ENCODE results near the gene BSG.

The BSG gene

DNA sequence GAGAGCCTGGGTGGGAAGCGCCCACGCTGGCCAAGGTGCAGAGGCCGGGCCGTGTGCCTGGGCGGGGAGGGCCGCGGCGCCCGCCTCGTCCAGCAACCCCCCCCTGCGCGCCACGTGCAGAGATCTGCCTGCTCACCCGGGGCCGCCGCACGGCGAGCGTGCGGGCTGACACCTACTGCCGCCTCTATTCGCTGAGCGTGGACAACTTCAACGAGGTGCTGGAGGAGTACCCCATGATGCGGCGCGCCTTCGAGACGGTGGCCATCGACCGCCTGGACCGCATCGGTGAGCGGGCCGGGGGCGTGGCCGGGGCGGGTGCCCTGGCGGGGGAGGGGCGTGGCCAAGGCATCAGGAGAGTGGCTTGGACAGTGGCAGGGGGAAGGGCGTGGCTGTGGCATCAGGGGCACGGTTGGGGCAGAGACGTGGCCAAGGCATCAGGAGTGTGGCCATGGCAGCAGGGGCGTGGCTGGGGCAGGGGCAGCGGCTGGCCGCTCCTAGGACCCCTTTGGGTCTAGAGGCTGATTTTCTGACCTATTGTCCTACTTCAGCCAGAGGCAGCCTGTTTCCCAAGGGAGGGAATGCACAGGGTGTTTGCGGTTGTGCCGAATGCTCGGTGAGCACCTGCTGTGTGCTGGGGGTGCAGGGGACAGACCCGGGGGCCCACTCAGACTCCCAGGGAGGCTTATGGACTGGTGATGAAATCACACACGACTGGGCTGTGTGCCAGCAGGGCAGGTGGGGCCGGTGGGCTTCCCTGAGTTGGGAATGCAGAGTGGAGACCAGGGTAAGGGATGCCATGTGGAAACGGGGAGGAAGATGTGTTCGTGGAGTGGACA lies 41.6 kb downstream of the BSG start:
- TF ChIP-seq EZH2phosphoT487 (IDR thresholded peaks at IDR 0.05; ENCODE audit: borderline replicate concordance, low read length) = no peak
- TF ChIP-seq, protein P1, sequence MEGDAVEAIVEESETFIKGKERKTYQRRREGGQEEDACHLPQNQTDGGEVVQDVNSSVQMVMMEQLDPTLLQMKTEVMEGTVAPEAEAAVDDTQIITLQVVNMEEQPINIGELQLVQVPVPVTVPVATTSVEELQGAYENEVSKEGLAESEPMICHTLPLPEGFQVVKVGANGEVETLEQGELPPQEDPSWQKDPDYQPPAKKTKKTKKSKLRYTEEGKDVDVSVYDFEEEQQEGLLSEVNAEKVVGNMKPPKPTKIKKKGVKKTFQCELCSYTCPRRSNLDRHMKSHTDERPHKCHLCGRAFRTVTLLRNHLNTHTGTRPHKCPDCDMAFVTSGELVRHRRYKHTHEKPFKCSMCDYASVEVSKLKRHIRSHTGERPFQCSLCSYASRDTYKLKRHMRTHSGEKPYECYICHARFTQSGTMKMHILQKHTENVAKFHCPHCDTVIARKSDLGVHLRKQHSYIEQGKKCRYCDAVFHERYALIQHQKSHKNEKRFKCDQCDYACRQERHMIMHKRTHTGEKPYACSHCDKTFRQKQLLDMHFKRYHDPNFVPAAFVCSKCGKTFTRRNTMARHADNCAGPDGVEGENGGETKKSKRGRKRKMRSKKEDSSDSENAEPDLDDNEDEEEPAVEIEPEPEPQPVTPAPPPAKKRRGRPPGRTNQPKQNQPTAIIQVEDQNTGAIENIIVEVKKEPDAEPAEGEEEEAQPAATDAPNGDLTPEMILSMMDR (IDR thresholded peaks at IDR 0.05; ENCODE audit: low read depth, low read length, poor library complexity, severe bottlenecking) = no peak

DNA sequence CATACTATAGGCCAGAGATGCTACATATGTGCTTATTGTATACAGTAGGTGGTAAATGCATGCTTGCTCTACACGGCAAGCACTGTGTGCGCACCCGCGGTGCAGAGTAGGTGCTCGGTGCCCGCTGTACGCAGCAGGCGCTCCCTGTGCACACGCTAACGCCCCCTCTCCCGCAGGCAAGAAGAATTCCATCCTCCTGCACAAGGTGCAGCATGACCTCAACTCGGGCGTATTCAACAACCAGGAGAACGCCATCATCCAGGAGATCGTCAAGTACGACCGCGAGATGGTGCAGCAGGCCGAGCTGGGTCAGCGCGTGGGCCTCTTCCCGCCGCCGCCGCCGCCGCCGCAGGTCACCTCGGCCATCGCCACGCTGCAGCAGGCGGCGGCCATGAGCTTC lies 43.2 kb downstream of the BSG start:
- Histone ChIP-seq H3K9me2 (replicated peaks; ENCODE audit: control insufficient read depth, low read length) (no peaks in the 10 kb centered on the region), H3K4me3 (ENCODE audit: low read length) (no peak overlapping the region), H3K27me3 (ENCODE audit: control insufficient read depth, low read length) (no peaks in the 10 kb centered on the region), H4K20me1 (ENCODE audit: control insufficient read depth, insufficient read depth, low read depth, low read length) (no peaks in the 10 kb centered on the region), H3K4me1 (ENCODE audit: control insufficient read depth, low read length) (peaks cover 7% of the 10 kb centered on the region), H3K36me3 (ENCODE audit: control insufficient read depth, low read length) (peaks cover 36% of the 10 kb centered on the region), H3K79me2 (ENCODE audit: control insufficient read depth, low read length) (no peaks in the 10 kb centered on the region), H3F3A (ENCODE audit: control insufficient read depth, insufficient read depth) (no peaks in the 10 kb centered on the region), H3K27ac (ENCODE audit: low read depth, low read length) (no peak overlapping the region), H3K4me2 (ENCODE audit: low read length) (no peak overlapping the region), H3K9me3 (ENCODE audit: control insufficient read depth, insufficient read depth, low read length) (no peaks in the 10 kb centered on the region)
- no peak for TF ChIP-seq EZH2phosphoT487 (IDR thresholded peaks at IDR 0.05; ENCODE audit: borderline replicate concordance, low read length)
- TF ChIP-seq, protein P1 (IDR thresholded peaks at IDR 0.05; ENCODE audit: low read depth, low read length, poor library complexity, severe bottlenecking) = no peak

More for the DNA sequence above, 41.6 kb downstream of the BSG start:
- no peaks in the 10 kb centered on the region for H4K20me1 ChIP-seq (ENCODE audit: control insufficient read depth, insufficient read depth, low read depth, low read length)
- no peaks in the 10 kb centered on the region for H3K9me3 ChIP-seq (ENCODE audit: control insufficient read depth, insufficient read depth, low read length)
- H3K4me2 ChIP-seq (ENCODE audit: low read length) = no peak overlapping the region
- H3K27me3 ChIP-seq (ENCODE audit: control insufficient read depth, low read length) = no peaks in the 10 kb centered on the region
- no peaks in the 10 kb centered on the region for H3K79me2 ChIP-seq (ENCODE audit: control insufficient read depth, low read length)
- H3F3A ChIP-seq (ENCODE audit: control insufficient read depth, insufficient read depth) = no peaks in the 10 kb centered on the region
- no peak overlapping the region for H3K27ac ChIP-seq (ENCODE audit: low read depth, low read length)
- no peaks in the 10 kb centered on the region for H3K9me2 ChIP-seq (replicated peaks; ENCODE audit: control insufficient read depth, low read length)
- no peak overlapping the region for H3K4me3 ChIP-seq (ENCODE audit: low read length)
- H3K4me1 ChIP-seq (ENCODE audit: control insufficient read depth, low read length) = peaks cover 12% of the 10 kb centered on the region
- peaks cover 21% of the 10 kb centered on the region for H3K36me3 ChIP-seq (ENCODE audit: control insufficient read depth, low read length)

DNA sequence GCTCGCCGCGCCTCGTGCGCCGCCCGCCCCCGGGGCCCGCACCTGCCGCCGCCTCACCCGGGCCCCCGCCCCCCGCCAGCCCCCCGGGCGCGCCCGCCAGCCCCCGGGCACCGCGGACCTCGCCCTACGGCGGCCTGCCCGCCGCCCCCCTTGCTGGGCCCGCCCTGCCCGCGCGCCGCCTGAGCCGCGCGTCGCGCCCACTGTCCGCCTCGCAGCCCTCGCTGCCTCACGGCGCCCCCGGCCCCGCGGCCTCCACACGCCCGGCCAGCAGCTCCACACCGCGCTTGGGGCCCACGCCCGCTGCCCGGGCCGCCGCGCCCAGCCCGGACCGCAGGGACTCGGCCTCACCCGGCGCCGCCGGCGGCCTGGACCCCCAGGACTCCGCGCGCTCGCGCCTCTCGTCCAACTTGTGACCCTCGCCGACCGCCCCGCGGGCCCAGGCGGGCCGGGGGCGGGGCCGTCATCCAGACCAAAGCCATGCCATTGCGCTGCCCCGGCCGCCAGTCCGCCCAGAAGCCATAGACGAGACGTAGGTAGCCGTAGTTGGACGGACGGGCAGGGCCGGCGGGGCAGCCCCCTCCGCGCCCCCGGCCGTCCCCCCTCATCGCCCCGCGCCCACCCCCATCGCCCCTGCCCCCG lies 43.8 kb downstream of the BSG start:
- H3K27me3 ChIP-seq (ENCODE audit: control insufficient read depth, low read length) = no peaks in the 10 kb centered on the region
- TF ChIP-seq, protein P1 (IDR thresholded peaks at IDR 0.05; ENCODE audit: low read depth, low read length, poor library complexity, severe bottlenecking) = no peak
- no peak for TF ChIP-seq EZH2phosphoT487 (IDR thresholded peaks at IDR 0.05; ENCODE audit: borderline replicate concordance, low read length)
- no peak overlapping the region for H3K27ac ChIP-seq (ENCODE audit: low read depth, low read length)
- H3K36me3 ChIP-seq (ENCODE audit: control insufficient read depth, low read length) = peaks cover 36% of the 10 kb centered on the region
- no peaks in the 10 kb centered on the region for H3K9me2 ChIP-seq (replicated peaks; ENCODE audit: control insufficient read depth, low read length)
- H3K79me2 ChIP-seq (ENCODE audit: control insufficient read depth, low read length) = no peaks in the 10 kb centered on the region
- no peak overlapping the region for H3K4me3 ChIP-seq (ENCODE audit: low read length)
- no peaks in the 10 kb centered on the region for H3K9me3 ChIP-seq (ENCODE audit: control insufficient read depth, insufficient read depth, low read length)
- H3F3A ChIP-seq (ENCODE audit: control insufficient read depth, insufficient read depth) = no peaks in the 10 kb centered on the region
- no peaks in the 10 kb centered on the region for H4K20me1 ChIP-seq (ENCODE audit: control insufficient read depth, insufficient read depth, low read depth, low read length)
- peaks cover under 1% of the 10 kb centered on the region; the same call in 1 of the 2 replicates for H3K4me1 ChIP-seq (ENCODE audit: control insufficient read depth, low read length)
- no peak overlapping the region for H3K4me2 ChIP-seq (ENCODE audit: low read length)
